C1 segment of cervical spinal cord (tissue), 14 donors: ENCODE measurements around the gene CCDC12.
"Not testable (repeated sequence)": the region's sequence is repeated elsewhere in the genome, so short reads cannot be mapped to it uniquely, and the experiment has no call there.

Source experiments
- DNase-seq, 14 donors: peaks; one replicate each; lab custom pipeline; 2025; lab: John Stamatoyannopoulos, UW

CCDC12 gene

GRCh38 chr3:46981932-46982471, 5.5 kb upstream of the CCDC12 start:
- no peak for DNase-seq

DNA sequence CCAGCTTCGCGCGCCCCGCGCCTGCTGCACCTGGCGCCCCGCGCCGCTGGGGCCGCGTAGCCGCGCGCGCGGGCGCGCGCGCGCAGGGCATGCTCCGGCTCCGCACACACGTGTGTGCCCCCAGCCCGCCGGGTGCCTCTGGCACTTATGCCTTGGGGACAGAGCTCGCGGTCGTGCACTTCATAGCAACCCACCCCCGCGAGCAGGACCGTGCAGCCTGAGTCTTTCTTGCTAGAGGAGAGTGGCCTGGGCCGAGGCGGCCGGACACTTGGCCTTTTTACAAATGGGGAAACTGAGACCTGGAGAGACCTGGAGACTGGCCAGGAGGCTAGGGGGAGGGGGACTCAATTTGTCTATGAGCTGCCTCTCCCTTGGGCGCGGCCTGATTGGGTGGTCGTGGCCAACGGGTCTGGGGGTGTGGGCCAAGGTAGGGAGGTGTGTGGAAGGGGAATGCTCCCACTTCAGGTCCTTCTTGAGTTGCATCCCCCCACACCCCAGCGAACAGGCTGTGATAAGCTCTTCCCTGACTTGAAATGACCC, 3.5 kb upstream of the CCDC12 start:
- no peak for DNase-seq

GRCh38 chr3:46978985-46979944, 2.7 kb upstream of the CCDC12 start, which contains the start of gene NBEAL2:
TSS of gene NBEAL2 (plus strand) at chr3:46979666. CDS start at chr3:46979862, 196 bp downstream.
- DNase-seq, result peak in 11 of 14 donors; percentile 34 to 82 (median 59)

DNA sequence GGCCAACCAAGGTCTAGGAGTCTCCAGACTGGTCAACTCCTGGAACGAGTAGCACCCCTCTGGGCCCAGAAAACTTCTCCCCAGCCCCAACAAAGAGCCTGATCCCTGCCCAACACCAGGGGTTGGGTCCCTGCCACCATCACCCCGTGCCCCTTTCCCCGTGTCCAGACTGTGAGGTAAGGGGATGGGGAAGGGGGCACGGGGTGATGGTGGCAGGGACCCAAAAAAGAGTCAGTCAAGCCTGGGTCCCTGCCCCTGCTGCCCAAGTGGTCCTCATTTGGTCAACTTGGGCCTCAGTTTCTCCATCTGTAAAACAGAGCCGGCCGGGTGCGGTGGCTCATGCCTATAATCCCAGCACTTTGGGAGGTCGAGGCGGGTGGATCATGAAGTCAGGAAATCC, 1.8 kb upstream of the CCDC12 start:
- no peak for DNase-seq

GRCh38 chr3:46977811-46978195, 1.3 kb upstream of the CCDC12 start:
- DNase-seq, result no peak

DNA sequence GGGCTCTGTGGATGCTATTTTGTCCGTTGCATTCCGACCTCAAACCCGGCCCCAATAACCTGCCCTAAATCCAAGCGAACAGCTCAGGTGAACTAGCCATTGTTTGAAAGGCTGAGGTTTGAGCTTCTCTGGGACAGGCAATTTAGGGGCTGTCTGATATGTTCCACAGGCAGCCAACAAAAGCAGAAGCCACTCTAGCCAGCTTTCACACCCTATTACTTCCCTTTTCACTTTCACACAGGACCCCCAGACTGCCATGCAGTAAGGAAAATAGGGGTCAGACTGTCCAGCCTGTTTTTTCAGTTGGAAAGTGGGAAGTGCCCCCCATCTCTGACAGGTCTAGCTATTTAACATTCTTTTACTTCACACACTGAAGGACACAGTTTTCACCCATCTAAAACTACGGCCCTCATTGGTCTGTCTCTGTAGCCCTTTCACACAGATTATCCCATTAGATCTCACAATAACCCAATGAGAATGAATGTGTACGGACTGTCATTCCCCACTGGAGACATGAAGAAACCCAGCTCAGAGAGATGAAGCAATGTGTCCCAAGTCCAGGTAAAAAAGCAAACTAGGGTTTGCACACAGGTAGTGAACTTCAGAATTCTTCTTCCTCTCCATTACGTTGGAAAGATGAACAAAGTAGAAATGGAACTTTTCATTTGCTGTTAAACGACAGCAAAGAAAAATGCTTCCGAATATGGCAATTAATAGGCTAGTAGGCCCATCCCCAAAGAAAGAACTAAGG, 1.9 kb downstream of the CCDC12 start:
- DNase-seq, result peak in 1 of 14 donors; percentile 7

DNA sequence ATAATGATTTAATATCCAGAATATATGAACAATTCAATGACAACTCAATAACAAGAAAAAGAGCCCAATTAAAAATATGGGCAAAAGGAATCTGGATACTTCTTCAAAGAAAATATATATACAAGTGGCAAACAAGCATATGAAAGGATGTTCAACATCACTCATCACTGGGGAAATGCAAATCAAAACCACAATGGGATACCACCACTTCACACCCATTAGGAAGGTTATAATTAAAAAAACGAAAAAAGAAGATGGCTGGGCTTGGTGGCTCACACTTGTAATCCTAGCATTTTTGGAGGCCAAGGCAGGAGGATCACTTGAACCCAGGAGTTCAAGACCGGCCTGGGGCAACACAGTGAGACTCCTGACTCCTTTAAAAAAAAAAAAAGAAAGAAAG, 4.1 kb downstream of the CCDC12 start:
- DNase-seq, result no peak

DNA sequence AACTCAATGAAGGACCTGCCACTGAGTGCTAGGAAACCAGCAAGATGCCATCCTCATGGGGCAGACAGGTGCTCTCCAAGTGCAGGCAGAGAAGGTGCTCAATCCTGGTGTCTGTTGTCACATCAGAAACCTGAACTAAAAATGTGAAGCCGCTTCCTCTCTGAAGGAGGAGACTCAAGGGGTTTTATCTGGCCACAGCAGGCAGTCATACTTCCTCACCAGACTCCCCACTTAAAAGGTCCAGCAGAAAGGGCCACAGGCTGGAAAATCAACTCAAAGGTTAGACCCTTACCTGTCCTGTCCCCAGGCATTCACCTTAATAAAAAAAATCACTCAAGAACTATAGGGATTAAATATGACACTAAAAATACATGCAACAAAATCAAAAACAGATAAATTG, 4.8 kb downstream of the CCDC12 start:
- no peak for DNase-seq

GRCh38 chr3:46971151-46971550, 5.4 kb downstream of the CCDC12 start:
- no peak for DNase-seq

DNA sequence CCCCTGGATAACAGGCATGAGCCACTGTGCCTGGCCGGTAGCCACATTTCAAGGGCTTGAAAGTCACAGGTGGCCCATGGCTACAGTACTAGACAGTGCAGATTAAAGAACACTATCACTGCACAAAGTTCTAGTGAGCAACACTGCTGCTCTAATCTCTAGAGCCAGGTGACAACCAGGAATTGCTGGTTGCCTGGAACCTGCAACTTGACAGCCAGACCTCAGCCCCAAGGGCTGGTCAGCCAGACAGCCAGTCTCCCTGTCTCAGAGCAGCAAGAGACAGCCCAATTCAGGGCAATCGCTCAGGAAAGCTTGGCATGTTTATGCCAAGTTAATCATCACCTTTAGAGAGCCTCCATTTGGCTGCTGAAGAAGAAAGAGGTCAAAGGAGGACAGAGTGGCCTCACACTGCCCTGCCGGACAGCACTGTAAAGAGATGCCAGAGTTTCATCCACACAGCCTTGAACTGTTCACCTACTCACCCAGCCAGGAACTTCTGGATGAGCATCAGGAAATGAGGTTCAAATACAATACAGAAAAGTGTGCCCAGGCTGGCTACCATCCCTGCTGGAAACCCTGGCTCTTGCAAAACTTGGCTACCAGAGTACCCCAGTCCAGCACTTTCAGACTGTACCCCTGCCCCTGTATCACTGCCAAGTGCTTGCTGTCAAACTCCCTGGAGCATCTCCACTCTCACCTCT, 6.0 kb downstream of the CCDC12 start:
- DNase-seq, result peak in 4 of 14 donors; percentile 35 to 80 (median 38)

DNA sequence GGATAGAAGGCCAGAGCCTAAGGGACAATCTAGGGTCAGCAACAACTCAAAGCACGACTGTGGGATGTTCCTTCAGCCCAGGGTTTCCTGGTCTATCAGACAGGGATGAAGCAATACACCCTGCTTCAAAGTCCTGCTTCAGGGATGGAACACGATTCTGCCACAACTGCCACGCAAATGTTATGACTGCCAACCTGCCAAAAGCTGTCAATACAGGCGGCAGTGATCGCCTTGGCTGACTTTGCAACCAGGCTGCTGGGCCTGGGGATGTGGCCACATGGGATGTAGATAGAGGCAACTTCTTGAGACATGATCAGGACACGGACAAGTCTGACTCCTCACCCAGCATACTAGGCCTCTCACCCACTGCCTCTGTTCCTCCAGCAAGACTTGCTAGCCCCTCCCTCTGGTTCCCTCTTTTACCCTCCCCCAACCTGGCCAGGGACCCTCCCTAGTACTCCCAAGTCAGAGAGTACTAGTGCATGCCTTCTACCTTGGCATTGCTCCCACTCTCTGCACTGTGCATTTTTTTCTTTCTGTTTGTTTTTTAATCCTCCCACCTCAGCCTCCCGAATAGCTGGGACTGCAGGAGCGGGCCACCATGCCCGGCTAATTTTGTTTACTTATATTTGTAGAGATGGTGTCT, 7.6 kb downstream of the CCDC12 start:
- no peak for DNase-seq

GRCh38 chr3:46966811-46967210, 9.7 kb downstream of the CCDC12 start:
- DNase-seq, result no peak

DNA sequence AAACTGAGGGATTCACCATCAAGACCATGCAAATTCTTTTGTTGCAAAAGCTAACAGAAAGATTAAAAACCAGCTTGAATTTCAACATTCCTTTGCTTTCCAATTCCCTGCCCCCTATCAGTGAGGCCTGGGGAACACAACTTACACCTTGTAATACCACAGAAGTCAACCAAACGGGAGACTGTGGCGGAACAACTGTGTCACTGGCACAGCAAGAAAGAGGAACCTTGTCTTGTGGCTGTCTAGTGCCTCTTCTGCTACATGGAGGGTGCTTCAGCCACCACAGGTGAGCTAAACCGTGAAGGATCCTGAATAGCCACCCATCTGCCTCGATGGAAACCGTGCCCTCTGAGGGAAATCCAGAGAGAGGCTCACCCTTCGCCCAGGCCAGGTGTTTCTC, 11.4 kb downstream of the CCDC12 start:
- DNase-seq, result no peak

DNA sequence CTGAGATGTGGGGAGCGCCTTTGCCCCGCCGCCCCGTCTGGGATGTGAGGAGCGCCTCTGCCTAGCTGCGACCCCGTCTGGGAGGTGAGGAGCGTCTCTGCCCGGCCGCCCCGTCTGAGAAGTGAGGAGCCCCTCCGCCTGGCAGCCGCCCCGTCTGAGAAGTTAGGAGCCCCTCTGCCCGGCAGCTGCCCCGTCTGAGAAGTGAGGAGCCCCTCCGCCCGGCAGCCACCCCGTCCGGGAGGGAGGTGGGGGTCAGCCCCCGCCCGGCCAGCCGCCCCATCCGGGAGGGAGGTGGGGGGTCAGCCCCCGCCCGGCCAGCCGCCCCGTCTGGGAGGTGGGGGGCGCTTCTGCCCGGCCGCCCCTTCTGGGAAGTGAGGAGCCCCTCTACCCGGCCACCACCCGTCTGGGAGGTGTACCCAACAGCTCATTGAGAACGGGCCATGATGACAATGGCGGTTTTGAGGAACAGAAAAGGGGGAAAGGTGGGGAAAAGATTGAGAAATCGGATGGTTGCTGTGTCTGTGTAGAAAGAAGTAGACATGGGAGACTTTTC, 12.4 kb downstream of the CCDC12 start:
- DNase-seq, result not testable (repeated sequence)

- DNase-seq, result no peak
Measured at GRCh38 chr3:46962990-46963389, 13.6 kb downstream of the CCDC12 start.

- no peak for DNase-seq
Measured at GRCh38 chr3:46962427-46962826, 14.1 kb downstream of the CCDC12 start.

GRCh38 chr3:46960835-46961234, 15.7 kb downstream of the CCDC12 start:
- no peak for DNase-seq

- peak in 2 of 14 donors; percentile 14 to 20 for DNase-seq
Measured at GRCh38 chr3:46960081-46960701, 16.4 kb downstream of the CCDC12 start.

DNA sequence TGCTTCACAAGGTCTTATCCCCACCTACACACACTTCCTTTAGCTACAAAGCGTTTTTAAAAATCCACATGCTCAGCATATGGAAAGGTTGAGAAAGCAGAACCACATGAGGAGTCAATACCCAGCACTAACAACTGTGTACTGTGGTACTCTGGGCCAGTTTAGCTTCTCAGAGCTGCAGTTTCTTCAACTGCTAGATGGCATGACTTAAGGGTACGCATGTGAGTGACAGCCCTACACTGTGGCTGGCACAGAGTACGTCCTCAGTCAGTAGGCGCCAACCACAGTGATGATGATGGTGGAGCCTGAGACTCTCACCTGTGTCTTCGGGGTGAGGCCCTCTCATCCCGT, 17.4 kb downstream of the CCDC12 start:
- DNase-seq, result no peak
